Measurements from ENCODE around the gene IFITM10.
"Not testable (repeated sequence)": the region's sequence is repeated elsewhere in the genome, so short reads cannot be mapped to it uniquely, and the experiment has no call there.

Gene IFITM10

DNA sequence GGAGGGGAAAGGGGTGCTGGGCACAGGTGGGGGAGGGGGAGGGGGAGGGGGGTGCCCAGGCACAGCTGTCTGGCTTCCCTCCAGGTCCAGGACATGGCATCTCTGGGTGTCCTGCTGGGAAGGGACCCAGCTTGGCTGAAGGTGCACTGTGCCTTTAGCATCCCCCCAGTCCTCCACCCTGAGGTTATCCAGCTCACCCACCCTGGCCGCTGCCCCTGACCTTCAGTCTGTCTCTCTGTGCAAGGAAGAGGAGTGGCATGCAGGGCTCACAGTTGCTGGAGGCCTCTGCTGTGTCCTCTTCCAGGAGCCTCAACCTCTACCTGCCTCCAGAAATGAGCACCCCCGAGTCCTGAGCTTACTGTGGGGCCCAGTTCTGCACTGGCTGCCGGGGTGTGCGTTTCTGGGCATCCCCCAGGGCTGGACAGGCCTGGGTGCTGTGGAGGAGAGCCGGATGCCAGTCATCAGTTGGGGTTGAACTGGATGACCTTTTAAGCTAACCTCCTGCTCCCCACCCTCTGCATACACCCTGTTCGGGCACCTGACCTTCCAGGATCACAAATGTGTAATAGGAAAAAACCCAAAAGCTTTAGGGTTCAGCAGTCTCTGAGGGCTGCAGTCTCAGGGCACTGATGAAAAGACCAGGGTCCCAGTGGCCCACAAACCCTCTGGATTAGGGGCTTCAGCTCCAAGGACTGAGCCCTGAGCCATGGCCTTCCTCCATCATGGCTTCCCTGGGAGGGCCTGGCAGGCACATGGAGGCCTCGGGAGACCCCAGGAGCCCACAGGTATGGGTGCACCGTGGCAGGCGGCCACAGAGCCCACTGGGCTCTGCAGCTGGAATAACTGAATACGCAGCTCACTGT, 23.0 kb upstream of the IFITM10 start:
- Mint-ChIP-seq H3K36me3 (ENCODE audit: insufficient read depth) (peaks cover 1% of the 10 kb centered on the region), H3K9me3 (no peaks in the 10 kb centered on the region), H3K4me1 (peaks cover 24% of the 10 kb centered on the region), H3K27me3 (no peaks in the 10 kb centered on the region), H3K27ac (ENCODE audit: low read depth) (peak overlapping the region; percentile 48), H3K4me3 (no peak overlapping the region)
- DNase-seq (ENCODE audit: low spot score in 2 of 2) (no peak), ATAC-seq (replicated peaks; ENCODE audit: extremely low read depth, poor library complexity, severe bottlenecking) (no peak)

DNA sequence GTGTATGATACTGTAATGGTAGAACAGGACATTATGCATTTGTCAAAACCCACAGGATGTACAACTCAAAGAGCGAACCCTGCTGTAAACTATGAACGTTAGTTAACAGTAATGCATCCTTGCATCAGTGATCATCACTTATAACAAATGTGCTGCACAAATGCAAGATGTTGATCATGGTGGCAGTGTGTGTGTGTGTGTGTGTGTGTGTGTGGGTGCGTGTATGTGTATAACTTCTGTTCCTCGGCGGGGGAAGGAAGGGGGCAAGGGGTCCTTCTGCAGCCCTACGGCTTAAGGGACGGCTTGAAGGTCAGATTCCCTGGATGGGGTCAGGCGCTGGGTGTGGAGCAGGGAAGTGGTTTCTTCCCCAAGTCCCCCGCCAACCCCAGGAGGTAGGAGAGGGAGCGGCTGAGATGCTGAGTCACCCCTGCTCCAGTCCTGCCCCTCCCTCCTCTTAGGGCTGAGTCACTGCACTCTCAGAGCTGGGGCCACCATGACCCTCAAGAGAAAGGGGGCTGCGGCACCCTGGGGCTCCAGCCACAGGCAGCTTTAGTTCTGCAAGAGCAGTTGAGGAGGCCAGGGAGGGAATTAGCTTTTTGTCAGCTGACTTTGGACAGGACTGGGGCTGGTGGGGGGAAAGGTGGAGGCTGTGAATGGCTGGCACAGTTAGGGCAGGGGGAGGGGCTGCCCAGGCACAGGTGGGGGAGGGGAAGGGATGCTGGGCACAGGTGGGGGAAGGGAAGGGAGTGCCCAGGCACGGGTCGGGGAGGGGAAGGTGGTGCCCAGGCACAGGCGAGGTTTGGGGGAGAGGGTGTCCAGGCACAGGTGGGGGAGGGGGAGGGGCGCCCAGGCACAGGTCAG, 22.1 kb upstream of the IFITM10 start:
- DNase-seq (ENCODE audit: low spot score in 2 of 2) (peak in 1 of 2 donors; percentile 38), ATAC-seq (replicated peaks; ENCODE audit: extremely low read depth, poor library complexity, severe bottlenecking) (peak; percentile 86)
- Mint-ChIP-seq H3K36me3 (ENCODE audit: insufficient read depth) (peaks cover 1% of the 10 kb centered on the region), H3K4me3 (peak overlapping the region; percentile 64), H3K9me3 (no peaks in the 10 kb centered on the region), H3K27ac (ENCODE audit: low read depth) (peak overlapping the region; percentile 69), H3K4me1 (peaks cover 24% of the 10 kb centered on the region), H3K27me3 (no peaks in the 10 kb centered on the region)

DNA sequence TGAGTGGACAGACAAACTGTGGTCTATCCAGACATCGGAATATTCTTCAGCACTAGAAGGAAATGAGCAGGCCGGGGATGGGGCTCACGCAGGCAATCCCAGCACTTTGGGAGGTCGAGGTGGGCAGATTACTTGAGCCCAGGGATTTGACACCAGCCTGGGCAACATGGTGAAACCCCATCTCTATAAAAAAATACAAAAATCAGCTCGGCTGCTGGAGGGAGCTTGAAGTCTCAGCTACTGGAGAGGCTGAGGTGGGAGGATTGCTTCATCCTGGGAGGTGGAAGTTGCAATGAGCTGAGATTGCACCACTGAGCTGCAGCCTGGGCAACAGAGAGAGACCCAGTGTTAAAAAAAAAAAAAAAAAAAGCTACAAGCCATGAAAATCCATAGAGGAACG, 21.3 kb upstream of the IFITM10 start:
- ATAC-seq (replicated peaks; ENCODE audit: extremely low read depth, poor library complexity, severe bottlenecking) = no peak
- H3K36me3 Mint-ChIP-seq (ENCODE audit: insufficient read depth) = peaks cover 1% of the 10 kb centered on the region
- DNase-seq (ENCODE audit: low spot score in 2 of 2) = no peak
- H3K9me3 Mint-ChIP-seq = no peaks in the 10 kb centered on the region
- no peaks in the 10 kb centered on the region for H3K27me3 Mint-ChIP-seq
- H3K27ac Mint-ChIP-seq (ENCODE audit: low read depth) = peak overlapping the region; percentile 69
- peak overlapping the region; percentile 64 for H3K4me3 Mint-ChIP-seq
- peaks cover 24% of the 10 kb centered on the region for H3K4me1 Mint-ChIP-seq

- H3K36me3 Mint-ChIP-seq (ENCODE audit: insufficient read depth) = peaks cover 1% of the 10 kb centered on the region
- ATAC-seq (replicated peaks; ENCODE audit: extremely low read depth, poor library complexity, severe bottlenecking) (no peak), DNase-seq (ENCODE audit: low spot score in 2 of 2) (no peak)
- no peaks in the 10 kb centered on the region for H3K27me3 Mint-ChIP-seq
- H3K9me3 Mint-ChIP-seq = no peaks in the 10 kb centered on the region
- H3K4me3 Mint-ChIP-seq = no peak overlapping the region
- no peak overlapping the region for H3K27ac Mint-ChIP-seq (ENCODE audit: low read depth)
- peaks cover 24% of the 10 kb centered on the region for H3K4me1 Mint-ChIP-seq
Observed at GRCh38 chr11:1771273-1771672, 20.9 kb upstream of the IFITM10 start.

DNA sequence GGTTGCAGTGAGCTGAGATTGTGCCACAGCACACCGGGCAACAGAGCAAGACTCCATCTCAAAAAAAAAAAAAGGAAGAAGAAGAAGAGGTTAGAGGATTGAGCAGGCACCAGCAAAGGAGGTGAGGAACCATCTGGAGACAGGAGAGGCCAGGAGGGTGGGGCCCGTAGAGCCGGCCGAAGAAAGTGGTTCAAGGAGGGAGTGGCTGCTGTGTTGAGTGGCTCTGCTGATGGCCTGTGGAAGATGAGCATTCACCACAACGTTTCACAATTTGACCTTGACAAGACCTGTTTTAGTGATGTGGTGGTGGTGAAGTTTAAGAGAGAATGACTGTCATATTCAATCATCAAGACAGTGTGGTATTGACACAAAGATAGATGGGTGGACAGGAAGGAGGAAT, 20.1 kb upstream of the IFITM10 start:
- Mint-ChIP-seq H3K36me3 (ENCODE audit: insufficient read depth) (peaks cover 1% of the 10 kb centered on the region), H3K4me1 (peaks cover 24% of the 10 kb centered on the region), H3K27ac (ENCODE audit: low read depth) (peak overlapping the region; percentile 33), H3K4me3 (no peak overlapping the region), H3K27me3 (no peaks in the 10 kb centered on the region), H3K9me3 (no peaks in the 10 kb centered on the region)
- no peak for ATAC-seq (replicated peaks; ENCODE audit: extremely low read depth, poor library complexity, severe bottlenecking)
- DNase-seq (ENCODE audit: low spot score in 2 of 2) = no peak

GRCh38 chr11:1770061-1770460, 19.7 kb upstream of the IFITM10 start:
- H3K27ac Mint-ChIP-seq (ENCODE audit: low read depth) = peak overlapping the region; percentile 33
- ATAC-seq (replicated peaks; ENCODE audit: extremely low read depth, poor library complexity, severe bottlenecking) (no peak), DNase-seq (ENCODE audit: low spot score in 2 of 2) (no peak)
- peaks cover 24% of the 10 kb centered on the region for H3K4me1 Mint-ChIP-seq
- H3K9me3 Mint-ChIP-seq = no peaks in the 10 kb centered on the region
- H3K4me3 Mint-ChIP-seq = no peak overlapping the region
- no peaks in the 10 kb centered on the region for H3K27me3 Mint-ChIP-seq
- peaks cover 1% of the 10 kb centered on the region for H3K36me3 Mint-ChIP-seq (ENCODE audit: insufficient read depth)

GRCh38 chr11:1769304-1769936, 19.0 kb upstream of the IFITM10 start:
- H3K9me3 Mint-ChIP-seq; DNase-seq (ENCODE audit: low spot score in 2 of 2); H3K36me3 Mint-ChIP-seq (ENCODE audit: insufficient read depth); H3K27me3 Mint-ChIP-seq; H3K4me3 Mint-ChIP-seq; ATAC-seq (replicated peaks; ENCODE audit: extremely low read depth, poor library complexity, severe bottlenecking): not testable (repeated sequence)
- peaks cover 25% of the 10 kb centered on the region for H3K4me1 Mint-ChIP-seq
- H3K27ac Mint-ChIP-seq (ENCODE audit: low read depth) = peak overlapping the region; percentile 33

DNA sequence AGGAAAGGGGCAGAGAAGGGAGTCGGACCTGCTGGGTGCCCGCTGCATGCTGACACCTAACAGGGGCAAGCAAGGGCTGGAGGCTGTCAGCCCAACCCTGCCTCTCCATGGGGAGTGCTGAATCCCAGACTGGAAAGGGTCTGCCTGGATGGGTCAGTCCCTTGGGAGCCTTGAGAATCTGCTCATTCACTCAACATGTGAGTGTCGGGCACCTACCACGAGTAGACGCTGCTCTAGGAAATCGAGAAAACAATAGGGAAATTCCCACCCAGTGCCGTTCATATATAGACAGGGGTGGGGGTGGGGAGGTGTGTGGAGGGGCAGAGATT, 17.7 kb upstream of the IFITM10 start:
- no peaks in the 10 kb centered on the region for H3K27me3 Mint-ChIP-seq
- ATAC-seq (replicated peaks; ENCODE audit: extremely low read depth, poor library complexity, severe bottlenecking) = no peak
- H3K4me3 Mint-ChIP-seq = no peak overlapping the region
- no peak for DNase-seq (ENCODE audit: low spot score in 2 of 2)
- H3K4me1 Mint-ChIP-seq = peaks cover 18% of the 10 kb centered on the region
- H3K36me3 Mint-ChIP-seq (ENCODE audit: insufficient read depth) = peaks cover 4% of the 10 kb centered on the region
- H3K27ac Mint-ChIP-seq (ENCODE audit: low read depth) = no peak overlapping the region
- H3K9me3 Mint-ChIP-seq = no peaks in the 10 kb centered on the region

DNA sequence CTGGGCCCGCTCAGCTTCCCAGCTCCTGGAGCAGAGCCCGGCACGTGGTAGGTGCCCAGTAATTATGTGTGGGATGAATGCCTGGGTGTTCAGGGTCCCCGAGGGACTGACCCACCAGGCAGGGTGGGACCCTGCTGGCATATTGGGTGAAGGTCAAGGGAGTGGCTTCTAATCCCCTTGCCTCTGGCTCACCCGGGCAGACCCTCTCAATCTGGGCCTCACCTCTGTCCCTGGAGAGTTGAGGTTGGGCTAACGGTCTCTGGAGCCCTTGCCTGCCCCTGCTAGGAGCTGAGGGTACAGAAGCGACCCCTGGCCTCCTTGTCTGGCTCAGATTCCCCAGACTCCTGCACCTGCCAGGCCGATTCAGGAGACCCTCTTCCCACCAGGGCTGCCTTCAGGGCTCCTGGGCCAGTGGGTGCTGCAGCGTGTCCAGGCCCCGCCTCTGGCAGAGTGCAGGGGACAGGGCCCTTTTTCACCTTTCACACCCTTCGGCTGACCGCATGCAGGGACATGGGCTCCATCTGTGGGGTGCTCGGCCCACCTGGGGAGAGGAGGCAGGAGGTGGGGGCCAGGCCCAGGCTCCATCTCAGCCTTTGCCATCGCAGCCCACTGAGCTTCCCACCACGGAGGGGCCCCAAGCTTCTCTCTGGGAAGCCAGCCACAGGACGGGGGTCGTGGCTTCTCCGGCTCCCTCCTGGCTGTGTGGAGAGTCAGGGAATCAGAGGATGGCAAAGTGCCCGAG, 17.2 kb upstream of the IFITM10 start:
- H3K9me3 Mint-ChIP-seq = no peaks in the 10 kb centered on the region
- H3K27ac Mint-ChIP-seq (ENCODE audit: low read depth) = no peak overlapping the region
- no peak overlapping the region for H3K4me3 Mint-ChIP-seq
- DNase-seq (ENCODE audit: low spot score in 2 of 2) = no peak
- H3K36me3 Mint-ChIP-seq (ENCODE audit: insufficient read depth) = peaks cover 4% of the 10 kb centered on the region
- H3K4me1 Mint-ChIP-seq = peaks cover 16% of the 10 kb centered on the region
- ATAC-seq (replicated peaks; ENCODE audit: extremely low read depth, poor library complexity, severe bottlenecking) = no peak
- no peaks in the 10 kb centered on the region for H3K27me3 Mint-ChIP-seq

GRCh38 chr11:1766719-1767398, 16.5 kb upstream of the IFITM10 start:
- no peaks in the 10 kb centered on the region for H3K9me3 Mint-ChIP-seq
- no peak overlapping the region for H3K4me3 Mint-ChIP-seq
- H3K27ac Mint-ChIP-seq (ENCODE audit: low read depth) = no peak overlapping the region
- H3K4me1 Mint-ChIP-seq = peaks cover 16% of the 10 kb centered on the region
- DNase-seq (ENCODE audit: low spot score in 2 of 2) = no peak
- H3K27me3 Mint-ChIP-seq = no peaks in the 10 kb centered on the region
- no peak for ATAC-seq (replicated peaks; ENCODE audit: extremely low read depth, poor library complexity, severe bottlenecking)
- peaks cover 3% of the 10 kb centered on the region for H3K36me3 Mint-ChIP-seq (ENCODE audit: insufficient read depth)

DNA sequence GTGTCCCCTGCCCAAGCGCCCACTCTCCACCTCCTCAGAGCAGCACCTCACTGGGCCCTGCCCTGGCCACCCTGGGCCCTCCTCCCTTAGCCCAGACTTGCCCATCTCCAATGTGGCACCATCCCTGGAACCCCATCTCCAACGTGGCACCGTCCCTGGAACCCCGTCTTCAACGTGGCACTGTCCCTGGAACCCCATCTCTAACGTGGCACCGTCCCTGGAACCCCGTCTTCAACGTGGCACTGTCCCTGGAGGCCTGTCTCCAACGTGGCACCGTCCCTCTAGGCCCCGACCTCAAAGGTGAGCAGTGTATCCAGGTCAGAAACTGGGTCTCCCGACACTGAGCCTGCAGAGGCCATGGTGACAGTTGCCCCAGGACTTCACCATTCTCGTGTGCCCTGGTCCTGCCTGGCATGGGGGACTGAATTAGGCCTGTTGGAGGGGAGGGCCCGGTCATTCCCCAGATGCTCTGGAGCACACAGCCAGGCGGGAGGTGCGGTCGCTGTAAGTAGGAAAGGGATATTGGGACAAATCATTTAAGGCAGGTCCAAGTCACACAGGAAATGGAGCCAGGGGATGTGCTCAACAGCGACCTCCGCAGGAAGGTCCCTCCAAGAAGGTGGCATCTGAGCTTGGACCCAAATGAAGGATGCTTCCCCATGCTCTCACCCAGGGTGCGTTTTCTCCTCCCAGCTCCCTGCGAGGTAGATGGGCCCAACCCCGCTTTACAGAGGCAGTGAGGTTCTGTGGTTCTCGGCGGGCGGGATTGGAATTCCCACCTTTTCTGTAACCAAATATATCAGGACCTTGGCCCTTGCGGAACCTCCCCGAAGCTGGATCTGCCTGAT, 15.7 kb upstream of the IFITM10 start:
- ATAC-seq (replicated peaks; ENCODE audit: extremely low read depth, poor library complexity, severe bottlenecking) (no peak), DNase-seq (ENCODE audit: low spot score in 2 of 2) (no peak)
- peaks cover 19% of the 10 kb centered on the region for H3K4me1 Mint-ChIP-seq
- no peaks in the 10 kb centered on the region for H3K27me3 Mint-ChIP-seq
- no peak overlapping the region for H3K4me3 Mint-ChIP-seq
- H3K27ac Mint-ChIP-seq (ENCODE audit: low read depth) = no peak overlapping the region
- H3K36me3 Mint-ChIP-seq (ENCODE audit: insufficient read depth) = peaks cover 4% of the 10 kb centered on the region
- H3K9me3 Mint-ChIP-seq = no peaks in the 10 kb centered on the region
